Neuronal stem cell (in vitro differentiated cells): ENCODE measurements around the gene YOD1.

ENCODE experiments used
- DNase-seq: peaks from one replicate; pipeline ENCODE4 v3.0.0-alpha.2; 2013; ENCODE audit warnings: low spot score
- H2AFZ ChIP-seq: one replicate; pipeline ENCODE4 v1.6.1; 2013; ENCODE audit warnings: mild to moderate bottlenecking, low read length, inconsistent platforms
- H2AK5ac ChIP-seq: 2 replicates; pipeline ENCODE4 v1.6.1; 2013; ENCODE audit warnings: low read depth, mild to moderate bottlenecking, inconsistent platforms, low read length, moderate library complexity, mixed read lengths
- H2BK120ac ChIP-seq: 2 replicates; pipeline ENCODE4 v1.6.1; 2013; ENCODE audit warnings: low read depth, mild to moderate bottlenecking, inconsistent platforms, low read length, moderate library complexity, mixed read lengths
- H2BK12ac ChIP-seq: one replicate; pipeline ENCODE4 v1.6.1; 2013; ENCODE audit warnings: low read length, inconsistent platforms
- H2BK15ac ChIP-seq: 2 replicates; pipeline ENCODE4 v1.6.1; 2013; ENCODE audit warnings: mild to moderate bottlenecking, low read length, inconsistent platforms, mixed read lengths
- H2BK5ac ChIP-seq: one replicate; pipeline ENCODE4 v1.6.1; 2013; ENCODE audit warnings: inconsistent platforms, mild to moderate bottlenecking, low read length, moderate library complexity
- H3K14ac ChIP-seq: one replicate; pipeline ENCODE4 v1.6.1; 2013; ENCODE audit warnings: low read length, inconsistent platforms
- H3K18ac ChIP-seq: 2 replicates; pipeline ENCODE4 v1.6.1; 2013; ENCODE audit warnings: low read length, inconsistent platforms
- H3K23ac ChIP-seq: 2 replicates; pipeline ENCODE4 v1.6.1; 2013; ENCODE audit warnings: low read depth, mild to moderate bottlenecking, mixed read lengths, low read length, inconsistent platforms; ENCODE audit not compliant: poor library complexity
- H3K27ac ChIP-seq: replicated peaks from 3 replicates; pipeline ENCODE4 v1.5.1; 2013; ENCODE audit warnings: low read length, inconsistent platforms
- H3K27me3 ChIP-seq, 3 experiments: 2 replicates each; pipeline ENCODE4 v1.6.1; 2013; ENCODE audit warnings: low read length in 3 of 3, mild to moderate bottlenecking in 2 of 3, inconsistent platforms in 1 of 3, low read depth in 1 of 3, mixed read lengths in 1 of 3, moderate library complexity in 1 of 3; ENCODE audit not compliant: control insufficient read depth in 3 of 3, insufficient read depth in 3 of 3
- H3K36me3 ChIP-seq, 2 donors: replicated peaks in 1 of 2; 2 replicates each; pipeline ENCODE4 v1.6.1; 2013; ENCODE audit warnings: low read length in 2 of 2; ENCODE audit not compliant: control insufficient read depth in 2 of 2, insufficient read depth in 2 of 2
- H3K4ac ChIP-seq: 2 replicates; pipeline ENCODE4 v1.6.1; 2013; ENCODE audit warnings: inconsistent platforms, mild to moderate bottlenecking, low read length, moderate library complexity
- H3K4me1 ChIP-seq, 2 donors: 1 replicate in 1 of 2; 2 replicates in 1 of 2; pipeline ENCODE4 v1.6.1; 2013; ENCODE audit warnings: low read length in 2 of 2, low read depth in 1 of 2; ENCODE audit not compliant: control insufficient read depth in 2 of 2, insufficient read depth in 1 of 2
- H3K4me2 ChIP-seq: one replicate; pipeline ENCODE4 v1.6.1; 2013; ENCODE audit warnings: mild to moderate bottlenecking, low read length, inconsistent platforms; ENCODE audit not compliant: insufficient read depth, poor library complexity, severe bottlenecking
- H3K4me3 ChIP-seq, 2 donors: 2 replicates each; pipeline ENCODE4 v1.5.1; 2013; ENCODE audit warnings: low read length in 2 of 2, mild to moderate bottlenecking in 2 of 2, inconsistent platforms in 1 of 2, moderate library complexity in 1 of 2
- H3K79me1 ChIP-seq: one replicate; pipeline ENCODE4 v1.6.1; 2013; ENCODE audit warnings: low read depth, mild to moderate bottlenecking, inconsistent platforms, low read length, moderate library complexity
- H3K9ac ChIP-seq: one replicate; pipeline ENCODE4 v1.6.1; 2013; ENCODE audit warnings: mild to moderate bottlenecking, low read depth, low read length, inconsistent platforms; ENCODE audit not compliant: poor library complexity
- H3K9me3 ChIP-seq, 2 donors: replicated peaks in 1 of 2; 2 replicates each; pipeline versions ENCODE3 to v1.6.1; 2013; ENCODE audit warnings: low read length in 2 of 2, mild to moderate bottlenecking in 2 of 2, inconsistent platforms in 1 of 2, low read depth in 1 of 2, mixed read lengths in 1 of 2, moderate library complexity in 1 of 2; ENCODE audit not compliant: control insufficient read depth in 2 of 2, insufficient read depth in 1 of 2
- H4K8ac ChIP-seq: one replicate; pipeline ENCODE4 v1.6.1; 2013; ENCODE audit warnings: low read depth, mild to moderate bottlenecking, inconsistent platforms, low read length, moderate library complexity
- H4K91ac ChIP-seq: one replicate; pipeline ENCODE4 v1.6.1; 2013; ENCODE audit warnings: low read length, low read depth, mild to moderate bottlenecking, inconsistent platforms; ENCODE audit not compliant: poor library complexity
- WGBS, 2 donors: extraction: QIAGEN DNeasy Blood & Tissue Kit; methylation state at CpG; one replicate each; pipeline ENCODE4 v1.1.7; 2013; ENCODE audit warnings: missing lambda C conversion rate in 2 of 2, mixed read lengths in 1 of 2; ENCODE audit not compliant: insufficient read length in 2 of 2, insufficient replicate concordance in 1 of 2; ENCODE audit errors: extremely low coverage in 2 of 2; 5-methylcytosine and 5-hydroxymethylcytosine counted together

The YOD1 gene

DNA sequence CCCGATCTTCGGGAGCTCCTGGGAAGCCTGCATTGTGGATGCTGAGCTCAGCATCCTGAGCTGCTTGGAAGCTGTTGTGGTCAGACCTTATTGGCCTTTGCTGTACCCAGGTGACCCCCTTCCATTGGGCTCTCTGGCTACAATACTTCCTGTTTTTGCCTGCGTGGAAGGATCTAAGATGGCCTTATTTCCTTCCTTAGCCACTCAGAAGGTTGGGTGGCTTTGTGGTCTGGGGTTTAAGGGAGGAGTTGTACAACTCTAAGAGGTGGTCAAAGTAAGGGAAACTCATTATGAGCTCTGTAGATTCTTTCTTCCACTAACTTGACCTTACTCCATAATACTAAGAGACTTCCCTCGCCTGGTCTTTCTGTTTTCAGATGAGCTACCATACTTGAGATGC, 19.8 kb upstream of the YOD1 start:
- no peak overlapping the region for H3K14ac ChIP-seq
- no peak overlapping the region for H2BK5ac ChIP-seq
- no peak overlapping the region for H3K4me3 ChIP-seq
- no peak overlapping the region for H3K23ac ChIP-seq
- H3K36me3 ChIP-seq = peaks cover 2 to 6% of the 10 kb centered on the region in 2 donors
- no peak overlapping the region for H3K4ac ChIP-seq
- H4K8ac ChIP-seq = no peak overlapping the region
- no peaks in the 10 kb centered on the region for H3K27me3 ChIP-seq
- H3K4me2 ChIP-seq = no peak overlapping the region
- DNase-seq = no peak
- H2BK120ac ChIP-seq = no peak overlapping the region
- H3K27ac ChIP-seq = no peak overlapping the region
- no CpG with 5 or more reads among the region's 4 CpGs for WGBS, 2 donors
- no peak overlapping the region for H3K9ac ChIP-seq
- no peak overlapping the region for H2AK5ac ChIP-seq
- H3K4me1 ChIP-seq = no peaks in the 10 kb centered on the region
- no peaks in the 10 kb centered on the region for H3K9me3 ChIP-seq
- H3K18ac ChIP-seq = no peak overlapping the region
- no peak overlapping the region for H2BK15ac ChIP-seq
- H2AFZ ChIP-seq = no peak overlapping the region
- no peak overlapping the region for H2BK12ac ChIP-seq
- no peaks in the 10 kb centered on the region for H3K79me1 ChIP-seq
- no peak overlapping the region for H4K91ac ChIP-seq

- H2BK15ac ChIP-seq = no peak overlapping the region
- no peak overlapping the region for H2AK5ac ChIP-seq
- H3K4me3 ChIP-seq = no peak overlapping the region
- H3K36me3 ChIP-seq = peaks cover 2 to 6% of the 10 kb centered on the region in 2 donors
- H3K4me2 ChIP-seq = no peak overlapping the region
- H3K9me3 ChIP-seq = no peaks in the 10 kb centered on the region
- H3K23ac ChIP-seq = no peak overlapping the region
- H3K9ac ChIP-seq = no peak overlapping the region
- DNase-seq = no peak
- H3K27me3 ChIP-seq = no peaks in the 10 kb centered on the region
- H4K91ac ChIP-seq = no peak overlapping the region
- no peaks in the 10 kb centered on the region for H3K79me1 ChIP-seq
- no peaks in the 10 kb centered on the region for H3K4me1 ChIP-seq
- no peak overlapping the region for H3K14ac ChIP-seq
- H2BK12ac ChIP-seq = no peak overlapping the region
- no peak overlapping the region for H4K8ac ChIP-seq
- no peak overlapping the region for H3K18ac ChIP-seq
- H3K27ac ChIP-seq = no peak overlapping the region
- no CpG with 5 or more reads among the region's 5 CpGs for WGBS, 2 donors
- no peak overlapping the region for H2BK120ac ChIP-seq
- no peak overlapping the region for H3K4ac ChIP-seq
- no peak overlapping the region for H2BK5ac ChIP-seq
- H2AFZ ChIP-seq = no peak overlapping the region
These were observed 19.0 kb upstream of the YOD1 start for GRCh38 chr1:207069858-207070506.

GRCh38 chr1:207069061-207069460, 18.1 kb upstream of the YOD1 start:
- Histone ChIP-seq H2BK120ac (no peak overlapping the region), H3K27me3 (no peaks in the 10 kb centered on the region), H3K23ac (no peak overlapping the region), H2BK12ac (no peak overlapping the region), H2BK5ac (no peak overlapping the region), H3K4me1 (no peaks in the 10 kb centered on the region), H3K4me2 (no peak overlapping the region), H2AFZ (no peak overlapping the region), H3K14ac (no peak overlapping the region), H3K9ac (no peak overlapping the region), H3K18ac (no peak overlapping the region), H4K91ac (no peak overlapping the region), H2AK5ac (no peak overlapping the region), H2BK15ac (no peak overlapping the region), H3K4me3 (no peak overlapping the region), H3K36me3 (peaks cover 2 to 6% of the 10 kb centered on the region in 2 donors), H3K4ac (no peak overlapping the region), H4K8ac (no peak overlapping the region), H3K9me3 (no peaks in the 10 kb centered on the region), H3K79me1 (no peaks in the 10 kb centered on the region), H3K27ac (no peak overlapping the region)
- no CpG with 5 or more reads among the region's 3 CpGs for WGBS, 2 donors
- DNase-seq = no peak

DNA sequence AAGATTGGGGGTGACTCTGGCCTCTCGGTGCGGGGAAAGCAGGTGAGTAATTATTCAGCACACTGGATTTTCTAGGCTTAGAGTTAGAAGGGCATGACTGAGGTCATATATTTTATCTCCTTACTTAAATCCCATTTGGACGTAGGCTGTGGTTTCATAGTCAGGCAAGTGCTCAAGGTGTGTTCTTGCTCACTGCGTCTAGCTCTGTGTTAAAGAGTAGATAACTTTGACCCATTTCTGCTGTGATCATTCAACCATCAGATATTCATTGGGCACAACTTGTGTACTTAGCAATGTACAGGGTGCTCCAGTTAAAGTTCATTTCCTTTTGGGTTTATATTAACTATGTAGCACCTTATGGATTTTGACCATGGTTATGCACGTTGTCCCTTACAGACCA, 16.7 kb upstream of the YOD1 start:
- H3K14ac ChIP-seq = no peak overlapping the region
- H3K4me1 ChIP-seq = no peaks in the 10 kb centered on the region
- no peaks in the 10 kb centered on the region for H3K79me1 ChIP-seq
- H3K36me3 ChIP-seq = peaks cover 3 to 6% of the 10 kb centered on the region in 2 donors
- H2AK5ac ChIP-seq = no peak overlapping the region
- no peak overlapping the region for H3K9ac ChIP-seq
- no peaks in the 10 kb centered on the region for H3K27me3 ChIP-seq
- H3K27ac ChIP-seq = no peak overlapping the region
- H4K8ac ChIP-seq = no peak overlapping the region
- no peak overlapping the region for H3K4me2 ChIP-seq
- H3K23ac ChIP-seq = no peak overlapping the region
- DNase-seq = no peak
- no peak overlapping the region for H3K4ac ChIP-seq
- H3K9me3 ChIP-seq = no peaks in the 10 kb centered on the region
- no peak overlapping the region for H3K4me3 ChIP-seq
- H2BK12ac ChIP-seq = no peak overlapping the region
- H2BK120ac ChIP-seq = no peak overlapping the region
- H2AFZ ChIP-seq = no peak overlapping the region
- H2BK5ac ChIP-seq = no peak overlapping the region
- H3K18ac ChIP-seq = no peak overlapping the region
- no peak overlapping the region for H4K91ac ChIP-seq
- H2BK15ac ChIP-seq = no peak overlapping the region
- no CpG with 5 or more reads among the region's 5 CpGs for WGBS, 2 donors
